Activated CD4-positive, alpha-beta T cell treated with anti-CD3 and anti-CD28 coated beads, Interleukin-2, Interleukin-6, amounts not matched to agents 100 ng/mL and 50 ng/mL, durations not matched to agents 16 hours and 8 hours (primary cell): ENCODE measurements around the gene STUB1.

ENCODE experiments used
- DNase-seq: peaks from one replicate; pipeline ENCODE4 v3.0.0-alpha.2; 2020

Gene STUB1

DNA sequence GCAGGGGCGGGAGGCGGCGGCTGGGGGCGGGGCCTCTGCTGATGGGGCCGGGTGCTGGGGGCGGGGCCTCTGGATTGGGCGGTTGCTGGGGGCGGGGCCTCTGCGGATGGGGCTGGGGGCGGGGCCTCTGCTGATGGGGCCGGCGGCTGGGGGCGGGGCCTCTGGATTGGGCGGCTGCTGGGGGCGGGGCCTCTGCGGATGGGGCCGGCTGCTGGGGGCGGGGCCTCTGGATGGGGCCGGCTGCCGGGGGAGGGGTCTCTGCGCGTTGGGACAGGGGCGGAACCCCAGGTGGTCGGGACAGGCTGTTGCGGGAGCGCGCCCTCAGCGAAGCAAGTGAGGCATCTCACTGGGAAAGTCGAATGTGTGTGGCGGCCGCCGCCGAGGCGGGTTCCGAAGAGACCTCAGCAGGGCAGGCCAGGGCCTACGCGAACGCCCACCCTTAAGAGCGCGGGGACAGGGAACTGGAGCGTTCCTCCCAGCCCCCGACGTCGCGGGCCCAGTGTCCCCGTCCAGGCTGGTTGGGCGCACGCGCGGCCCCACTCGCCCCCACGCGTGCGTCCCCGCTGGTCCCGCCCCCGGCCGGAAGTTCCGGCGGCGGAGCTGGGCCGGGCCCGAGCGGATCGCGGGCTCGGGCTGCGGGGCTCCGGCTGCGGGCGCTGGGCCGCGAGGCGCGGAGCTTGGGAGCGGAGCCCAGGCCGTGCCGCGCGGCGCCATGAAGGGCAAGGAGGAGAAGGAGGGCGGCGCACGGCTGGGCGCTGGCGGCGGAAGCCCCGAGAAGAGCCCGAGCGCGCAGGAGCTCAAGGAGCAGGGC lies at the start of gene STUB1:
Gene STUB1 (plus strand): TSS at position 597 of the 811 bp plus-strand sequence. CDS start 116 bp downstream, at position 713.
- DNase-seq: peak; percentile 94

GRCh38 chr16:630815-631405 lies 49.3 kb upstream of the STUB1 start, which contains the start of gene WFIKKN1:
TSS of gene WFIKKN1 (plus strand) at chr16:630985. CDS start at chr16:631254, 269 bp downstream.
- DNase-seq: no peak

DNA sequence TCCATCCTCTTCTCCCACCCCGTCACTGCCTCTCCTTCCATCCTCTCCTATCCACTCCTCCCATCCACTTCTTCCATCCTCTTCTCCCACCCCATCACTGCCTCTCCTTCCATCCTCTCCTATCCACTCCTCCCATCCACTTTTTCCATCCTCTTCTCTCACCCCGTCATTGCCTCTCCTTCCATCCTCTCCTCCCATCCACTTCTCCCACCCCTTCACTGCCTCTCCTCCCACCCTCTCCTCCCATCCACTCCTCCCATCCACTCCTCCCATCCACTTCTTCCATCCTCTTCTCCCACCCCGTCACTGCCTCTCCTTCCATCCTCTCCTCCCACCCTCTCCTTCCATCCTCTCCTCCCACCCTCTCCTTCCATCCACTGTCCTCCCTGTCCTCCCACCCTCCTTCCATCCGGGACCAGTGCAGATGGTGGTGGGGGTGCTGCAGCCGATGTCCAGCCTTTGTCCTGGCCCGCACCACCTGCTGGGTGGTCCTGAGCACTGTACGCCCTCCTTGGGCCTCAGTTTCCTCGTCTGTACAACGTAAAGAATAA lies 48.3 kb upstream of the STUB1 start:
- no peak for DNase-seq

GRCh38 chr16:632486-633335 lies 47.5 kb upstream of the STUB1 start:
- DNase-seq: no peak

DNA sequence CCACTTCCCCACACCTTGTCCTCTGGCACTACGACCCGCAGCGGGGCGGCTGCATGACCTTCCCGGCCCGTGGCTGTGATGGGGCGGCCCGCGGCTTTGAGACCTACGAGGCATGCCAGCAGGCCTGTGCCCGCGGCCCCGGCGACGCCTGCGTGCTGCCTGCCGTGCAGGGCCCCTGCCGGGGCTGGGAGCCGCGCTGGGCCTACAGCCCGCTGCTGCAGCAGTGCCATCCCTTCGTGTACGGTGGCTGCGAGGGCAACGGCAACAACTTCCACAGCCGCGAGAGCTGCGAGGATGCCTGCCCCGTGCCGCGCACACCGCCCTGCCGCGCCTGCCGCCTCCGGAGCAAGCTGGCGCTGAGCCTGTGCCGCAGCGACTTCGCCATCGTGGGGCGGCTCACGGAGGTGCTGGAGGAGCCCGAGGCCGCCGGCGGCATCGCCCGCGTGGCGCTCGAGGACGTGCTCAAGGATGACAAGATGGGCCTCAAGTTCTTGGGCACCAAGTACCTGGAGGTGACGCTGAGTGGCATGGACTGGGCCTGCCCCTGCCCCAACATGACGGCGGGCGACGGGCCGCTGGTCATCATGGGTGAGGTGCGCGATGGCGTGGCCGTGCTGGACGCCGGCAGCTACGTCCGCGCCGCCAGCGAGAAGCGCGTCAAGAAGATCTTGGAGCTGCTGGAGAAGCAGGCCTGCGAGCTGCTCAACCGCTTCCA lies 46.7 kb upstream of the STUB1 start:
- no peak for DNase-seq

- no peak for DNase-seq
These were observed 46.0 kb upstream of the STUB1 start for GRCh38 chr16:634051-634670.

- DNase-seq: no peak
These were observed 45.2 kb upstream of the STUB1 start for GRCh38 chr16:634996-635395.

GRCh38 chr16:635573-636205 lies 44.5 kb upstream of the STUB1 start:
- no peak for DNase-seq

DNA sequence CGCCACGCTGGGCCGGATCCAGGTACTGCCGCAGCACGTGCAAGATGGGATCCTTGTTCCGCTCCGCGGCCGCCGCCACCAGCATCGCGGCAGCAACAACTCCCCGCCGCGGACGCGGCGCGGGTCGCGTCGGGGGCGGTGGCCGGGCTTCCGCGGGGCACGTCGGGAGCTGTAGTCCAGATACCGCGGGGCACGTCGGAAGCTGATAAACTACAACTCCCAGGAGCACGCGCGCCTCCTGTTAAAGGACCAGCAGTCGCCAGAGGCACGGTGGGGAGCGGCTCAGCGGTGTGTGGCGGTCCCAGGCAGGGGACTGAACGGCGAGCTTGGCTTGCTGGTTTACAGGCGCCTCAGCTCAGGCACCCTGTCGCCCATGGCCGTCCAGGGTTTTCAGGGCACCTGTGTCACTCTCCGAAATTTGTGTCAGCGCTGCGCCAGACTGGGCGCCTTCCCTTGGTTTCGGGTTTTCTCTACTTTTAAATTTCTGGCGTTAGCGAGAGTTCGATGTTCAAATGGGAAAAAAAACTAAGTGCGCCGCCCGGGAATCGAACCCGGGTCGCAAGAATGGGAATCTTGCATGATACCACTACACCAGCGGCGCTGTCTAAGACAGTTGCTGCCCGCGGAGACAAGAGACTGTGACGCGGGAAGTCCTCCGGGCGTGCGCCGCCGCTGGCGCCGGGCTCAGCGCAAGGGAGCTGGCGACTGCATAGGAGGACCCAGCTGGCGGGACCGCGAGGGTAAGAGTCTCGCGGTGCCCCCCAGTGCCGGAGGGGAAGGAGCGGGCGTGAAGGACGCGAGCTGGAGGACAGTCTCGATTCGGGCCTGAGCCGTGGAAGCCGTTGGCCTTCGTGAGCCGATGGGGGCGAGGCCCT lies 43.8 kb upstream of the STUB1 start, which contains the start of gene METTL26:
Gene METTL26 (minus strand): TSS at position 100 of the 875 bp plus-strand sequence. CDS start 15 bp downstream, at position 85.
- peak; percentile 96 for DNase-seq

DNA sequence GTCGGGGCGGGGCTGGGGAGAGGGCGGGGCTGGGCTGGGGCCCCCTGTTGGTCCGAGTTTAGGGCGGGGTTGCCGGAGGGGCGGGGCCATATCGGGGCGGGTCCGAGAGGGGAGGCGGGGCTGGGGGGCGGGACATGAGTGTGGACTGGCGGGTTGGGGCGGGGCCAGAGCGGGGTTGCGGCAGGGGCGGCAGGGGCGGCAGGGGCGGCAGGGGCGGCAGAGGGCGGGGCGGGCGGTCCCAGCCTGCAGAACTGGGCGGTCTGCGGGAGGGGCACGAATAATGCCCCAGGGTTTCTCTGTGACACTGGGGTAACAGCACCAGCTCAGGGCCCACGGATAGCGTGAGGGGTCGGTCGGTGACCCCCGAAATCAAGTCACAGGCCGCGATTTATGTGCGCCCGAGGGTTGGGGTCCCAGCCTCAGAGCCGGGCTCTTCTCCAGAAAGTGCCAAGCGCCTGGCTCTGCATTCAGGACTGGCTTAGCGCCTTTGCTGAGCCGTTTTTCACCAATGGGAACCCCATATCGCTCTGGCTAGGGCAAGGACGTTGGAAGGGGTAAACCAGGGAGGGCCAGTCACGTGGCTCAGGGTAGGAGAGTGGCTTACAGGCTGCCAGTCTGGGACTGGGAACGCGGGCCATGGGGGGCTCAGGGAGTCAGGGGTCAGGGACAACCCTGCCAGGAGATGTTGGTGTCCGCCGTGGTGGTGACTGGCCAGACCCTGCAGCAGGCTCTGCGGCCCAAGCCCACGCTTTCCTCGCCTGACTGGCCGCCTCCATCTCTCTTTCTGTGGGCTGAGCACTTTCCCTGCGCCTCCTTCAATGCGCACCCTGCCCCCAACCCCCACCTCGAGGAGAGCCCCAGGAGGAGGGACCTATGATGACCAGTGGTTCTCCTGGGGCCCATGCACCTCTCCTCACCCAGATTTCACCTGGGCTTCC lies 42.9 kb upstream of the STUB1 start:
- peak; percentile 95 for DNase-seq

DNA sequence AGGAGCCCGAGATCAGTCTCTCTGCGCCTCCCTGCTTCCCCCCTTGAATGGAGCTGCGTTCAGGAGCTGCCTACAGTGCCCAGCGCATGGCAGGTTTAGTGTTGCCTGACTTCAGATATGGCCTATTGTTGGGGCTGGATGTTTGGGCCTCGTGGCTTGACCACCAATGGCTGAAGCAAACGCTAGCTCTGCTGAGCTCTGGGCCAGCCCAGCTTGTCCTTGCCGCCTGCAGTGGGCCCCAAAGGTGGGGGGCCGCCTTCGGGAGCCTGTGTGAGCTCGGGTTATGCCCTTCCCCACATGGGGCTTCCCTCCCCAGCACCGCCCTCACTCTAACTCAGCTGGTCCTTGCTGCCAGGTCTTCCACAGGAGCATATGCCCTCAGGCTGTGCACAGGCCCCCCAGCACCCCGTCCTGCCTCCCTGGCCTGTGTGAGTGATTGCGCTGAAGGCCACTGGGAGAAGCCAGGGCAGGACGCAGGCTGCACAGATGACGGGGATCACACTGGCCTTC lies 42.1 kb upstream of the STUB1 start:
- no peak for DNase-seq

GRCh38 chr16:638836-639235 lies 41.4 kb upstream of the STUB1 start:
- no peak for DNase-seq

DNA sequence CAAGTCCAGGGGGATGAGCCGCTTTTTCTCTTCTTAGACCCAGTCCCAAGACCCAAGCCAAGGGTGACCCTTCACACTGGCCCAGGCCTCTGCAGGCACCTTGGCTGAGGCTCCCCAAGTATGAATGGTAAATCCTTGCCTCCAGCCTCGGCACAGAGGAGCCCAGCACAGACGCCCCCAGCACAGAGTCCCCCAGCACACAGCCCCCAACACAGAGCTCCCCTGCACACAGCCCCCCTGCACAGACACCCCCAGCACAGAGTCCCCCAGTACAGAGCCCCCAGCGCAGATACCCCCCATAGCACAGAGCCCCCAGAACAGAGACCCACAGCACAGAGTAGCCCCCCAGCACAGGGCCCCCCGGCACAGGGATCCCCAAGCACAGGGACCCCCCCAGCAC lies 39.6 kb upstream of the STUB1 start:
- DNase-seq: no peak

GRCh38 chr16:641326-642188 lies 38.7 kb upstream of the STUB1 start, which contains the start of gene MCRIP2:
TSS of gene MCRIP2 (plus strand) at chr16:641828. CDS start at chr16:641992, 164 bp downstream.
- DNase-seq: peak; percentile 89

DNA sequence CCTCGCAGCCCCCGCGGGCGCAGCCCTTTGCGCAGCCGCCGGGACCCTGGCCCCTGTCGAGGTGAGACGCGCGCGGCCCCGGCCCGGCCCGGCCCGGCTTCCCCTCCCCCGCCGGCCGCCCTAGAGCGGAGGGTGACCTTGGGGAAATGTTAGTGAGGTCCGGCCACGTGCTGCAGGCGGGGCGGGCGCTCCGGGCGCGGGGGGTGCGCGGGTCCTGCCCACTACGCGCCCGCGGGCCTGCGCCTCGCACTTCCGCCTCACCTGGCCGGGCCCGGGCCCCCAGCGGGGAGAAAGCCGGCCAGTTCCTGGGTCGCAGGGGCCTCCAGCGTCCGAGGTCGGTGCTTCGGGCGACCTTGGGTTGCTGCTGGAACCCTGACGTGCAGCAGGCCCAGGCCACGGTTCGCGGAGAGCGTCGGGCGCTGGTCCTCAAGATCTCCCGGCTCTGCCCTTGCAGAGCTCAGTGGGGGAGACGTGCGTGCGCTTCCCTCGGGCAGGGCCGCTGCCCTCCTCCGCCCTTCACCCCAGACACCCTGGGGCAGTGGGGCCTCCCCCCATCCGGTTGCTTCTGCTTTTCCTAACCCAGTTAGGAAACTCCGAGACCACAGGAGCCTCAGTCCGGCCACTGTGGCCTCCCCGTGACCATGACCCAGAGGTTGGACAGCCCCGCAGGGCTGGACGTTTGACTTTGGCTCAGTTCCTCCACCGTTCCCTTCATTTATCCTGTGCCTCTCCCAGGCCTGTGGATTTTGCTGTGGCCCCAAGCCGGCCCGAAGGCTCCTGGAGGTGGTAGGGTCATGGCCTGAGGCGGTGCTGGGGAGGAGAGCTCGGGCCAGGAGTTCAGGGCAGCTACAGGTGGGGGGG lies 37.8 kb upstream of the STUB1 start:
- peak; percentile 54 for DNase-seq

- DNase-seq: no peak
These were observed 37.2 kb upstream of the STUB1 start for GRCh38 chr16:643050-643368.

DNA sequence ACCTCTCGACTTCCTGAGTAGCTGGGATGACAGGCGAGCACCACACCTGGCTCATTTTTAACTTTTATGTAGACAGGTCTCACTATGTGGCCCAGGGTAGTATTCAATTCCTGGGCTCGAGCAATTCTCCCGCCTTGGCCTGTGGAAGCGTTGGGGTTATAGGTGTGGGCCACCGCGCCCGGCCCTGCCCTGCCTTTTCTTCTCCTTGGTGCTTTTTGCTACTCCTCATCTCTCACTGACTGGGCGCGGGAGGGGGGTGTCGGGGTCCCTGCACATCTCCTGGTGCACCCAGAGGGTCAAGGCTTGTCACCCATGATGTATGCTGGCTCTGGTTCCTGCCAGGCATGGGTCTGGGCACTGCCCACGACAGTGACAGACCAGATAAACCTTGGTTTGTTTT lies 35.7 kb upstream of the STUB1 start:
- DNase-seq: no peak
